Keratinocyte (primary cell): Measurements from ENCODE around the gene VAC14. TPM values are rescaled to one million over a fixed set of nuclear protein-coding genes. Genes with fewer than 3 reads are reported as not detected.

Experiments used
- DNase-seq: peaks from one replicate; pipeline ENCODE4 v3.0.0-alpha.2; 2011; ENCODE audit warnings: low read depth, missing footprints, low spot score
- FAIRE-seq: peaks from 2 replicates; lab custom pipeline; 2011; peaks lifted over from hg19 to GRCh38; lab: Jason Lieb, UNC
- H2AFZ ChIP-seq: 2 replicates; pipeline ENCODE4 v1.6.0; 2012; ENCODE audit warnings: low read length, control low read depth, inconsistent platforms; ENCODE audit not compliant: control insufficient read depth
- H3K27ac ChIP-seq: 2 replicates; pipeline ENCODE4 v1.5.1; 2011; ENCODE audit warnings: low read length; ENCODE audit not compliant: control insufficient read depth, insufficient read depth
- H3K27me3 ChIP-seq: 3 replicates; pipeline ENCODE4 v1.6.0; 2011; ENCODE audit warnings: low read length; ENCODE audit not compliant: control insufficient read depth, insufficient read depth; ENCODE audit errors: extremely low read depth
- H3K36me3 ChIP-seq, 2 experiments: 2 replicates in 1 of 2; 3 replicates in 1 of 2; pipeline ENCODE4 v1.5.1; 2011; ENCODE audit warnings: low read length in 2 of 2, mild to moderate bottlenecking in 1 of 2; ENCODE audit not compliant: control insufficient read depth in 2 of 2, insufficient read depth in 2 of 2; ENCODE audit errors: extremely low read depth in 1 of 2
- H3K4me1 ChIP-seq: 3 replicates; pipeline ENCODE4 v1.5.1; 2011; ENCODE audit warnings: low read length; ENCODE audit not compliant: control insufficient read depth, insufficient read depth; ENCODE audit errors: extremely low read depth
- H3K4me2 ChIP-seq: 3 replicates; pipeline ENCODE4 v1.6.0; 2011; ENCODE audit warnings: low read depth, low read length; ENCODE audit not compliant: control insufficient read depth, insufficient read depth; ENCODE audit errors: extremely low read depth
- H3K4me3 ChIP-seq, 3 experiments: fragments of 200-600 bp in 1 of 3; sonication (generic) in 1 of 3; 2 replicates in 2 of 3; 3 replicates in 1 of 3; pipeline ENCODE4 v1.5.1; 2011 to 2016; ENCODE audit warnings: low read length in 3 of 3, mild to moderate bottlenecking in 3 of 3, control low read depth in 2 of 3, inconsistent platforms in 1 of 3, low read depth in 1 of 3, mixed read lengths in 1 of 3, mixed run types in 1 of 3, moderate library complexity in 1 of 3; ENCODE audit not compliant: control insufficient read depth in 2 of 3, insufficient read depth in 2 of 3; ENCODE audit errors: extremely low read depth in 1 of 3
- H3K79me2 ChIP-seq: 2 replicates; pipeline ENCODE4 v1.6.0; 2012; ENCODE audit warnings: low read length; ENCODE audit not compliant: control insufficient read depth, insufficient read depth
- H3K9ac ChIP-seq: 3 replicates; pipeline ENCODE4 v1.6.0; 2011; ENCODE audit warnings: low read length; ENCODE audit not compliant: control insufficient read depth, insufficient read depth; ENCODE audit errors: extremely low read depth
- H3K9me1 ChIP-seq: 3 replicates; pipeline ENCODE4 v1.6.0; 2011; ENCODE audit warnings: low read length; ENCODE audit not compliant: control insufficient read depth, insufficient read depth; ENCODE audit errors: extremely low read depth
- H3K9me3 ChIP-seq: 2 replicates; pipeline ENCODE4 v1.5.1; 2012; ENCODE audit warnings: low read depth, low read length; ENCODE audit not compliant: control insufficient read depth
- H4K20me1 ChIP-seq: 3 replicates; pipeline ENCODE4 v1.6.0; 2011; ENCODE audit warnings: low read length; ENCODE audit not compliant: control insufficient read depth, insufficient read depth; ENCODE audit errors: extremely low read depth
- CTCF ChIP-seq, 3 experiments: IDR thresholded peaks in 1 of 3; conservative IDR thresholded peaks in 1 of 3; optimal IDR thresholded peaks in 1 of 3; 2 replicates in 2 of 3; 3 replicates in 1 of 3; pipeline versions ENCODE3 to v1.5.1; 2011; ENCODE audit warnings: low read length in 3 of 3, mild to moderate bottlenecking in 3 of 3, moderate library complexity in 2 of 3, control low read depth in 1 of 3, inconsistent platforms in 1 of 3; ENCODE audit not compliant: insufficient read depth in 2 of 3; ENCODE audit errors: extremely low read depth in 1 of 3
- EZH2 ChIP-seq: IDR thresholded peaks from one replicate; pipeline ENCODE4 v1.6.1; 2012; ENCODE audit warnings: inconsistent platforms, mild to moderate bottlenecking, low read length, moderate library complexity
- dilution Hi-C: fragments of 300-500 bp; cut with MboI; formaldehyde crosslinking; loops from one replicate; pipeline ENCODE4 v1.7.0; 2020; ENCODE audit warnings: low sequenced_read_pairs; ENCODE audit not compliant: extremely low pct_ligation_motif_present
- polyA plus RNA-seq, 5 experiments: library from polyadenylated mRNA; depleted of rRNA in 3 of 5; stranded (reverse) in 3 of 5; stranded (forward) in 1 of 5; unstranded in 1 of 5; fragments of >200 nt; gene quantifications; 1 replicate in 1 of 5; 2 replicates in 3 of 5; 3 replicates in 1 of 5; pipeline versions ENCODE4 v1.2.1 to v1.2.3, GENCODE V29; 2011 to 2012; ENCODE audit warnings: missing spikeins in 2 of 5, low read depth in 1 of 5, low replicate concordance in 1 of 5

Gene VAC14
- polyA plus RNA-seq, 1 donor (not counting 4 experiments of a cell fraction or from before 2014, with no cell fraction given) = 15.9 TPM

- Histone ChIP-seq H3K4me2 (no peak overlapping the region), H4K20me1 (no peaks in the 10 kb centered on the region), H3K4me1 (no peaks in the 10 kb centered on the region), H3K79me2 (no peaks in the 10 kb centered on the region), H3K4me3 (no peak overlapping the region), H3K9ac (no peak overlapping the region), H3K36me3 (peaks cover 0 to 10% of the 10 kb centered on the region in 2 experiments), H3K9me1 (no peaks in the 10 kb centered on the region), H3K27me3 (no peaks in the 10 kb centered on the region), H3K9me3 (no peaks in the 10 kb centered on the region), H2AFZ (no peak overlapping the region), H3K27ac (no peak overlapping the region)
- TF ChIP-seq CTCF (optimal IDR thresholded peaks at IDR 0.05 in 1 of 3, IDR thresholded peaks at IDR 0.05 in 1 of 3, conservative IDR thresholded peaks at IDR 0.05 in 1 of 3; ENCODE audit: extremely low read depth in 1 of 3, insufficient read depth in 2 of 3, low read length in 3 of 3) (no peak), EZH2 (no peak)
- dilution Hi-C loops = no loop called here
- no peak for FAIRE-seq
- no peak for DNase-seq
These were observed 70.0 kb downstream of the VAC14 start for GRCh38 chr16:70730944-70731343.

- H3K9ac ChIP-seq = no peak overlapping the region
- no peak overlapping the region for H2AFZ ChIP-seq
- H3K4me2 ChIP-seq = no peak overlapping the region
- no peak overlapping the region for H3K27ac ChIP-seq
- no peak for TF ChIP-seq CTCF (optimal IDR thresholded peaks at IDR 0.05 in 1 of 3, IDR thresholded peaks at IDR 0.05 in 1 of 3, conservative IDR thresholded peaks at IDR 0.05 in 1 of 3; ENCODE audit: extremely low read depth in 1 of 3, insufficient read depth in 2 of 3, low read length in 3 of 3)
- TF ChIP-seq EZH2 = no peak
- DNase-seq = no peak
- no peaks in the 10 kb centered on the region for H3K27me3 ChIP-seq
- H3K9me3 ChIP-seq = no peaks in the 10 kb centered on the region
- dilution Hi-C loops = no loop called here
- no peaks in the 10 kb centered on the region for H3K4me1 ChIP-seq
- H3K4me3 ChIP-seq = no peak overlapping the region
- H3K9me1 ChIP-seq = no peaks in the 10 kb centered on the region
- FAIRE-seq = no peak
- peaks cover 0 to 10% of the 10 kb centered on the region in 2 experiments for H3K36me3 ChIP-seq
- no peaks in the 10 kb centered on the region for H4K20me1 ChIP-seq
- no peaks in the 10 kb centered on the region for H3K79me2 ChIP-seq
These were observed 70.9 kb downstream of the VAC14 start for GRCh38 chr16:70730031-70730430.
